Urinary bladder (tissue), 4 donors: ENCODE data around the gene FADS3. TPM values are rescaled to one million over a fixed set of nuclear protein-coding genes. Genes with fewer than 3 reads are reported as not detected.

Experiments used
- DNase-seq: peaks from one replicate; pipeline ENCODE4 v3.0.0-alpha.2; 2015; ENCODE audit errors: extremely low spot score
- H3K27ac ChIP-seq: one replicate; pipeline ENCODE4 v1.5.1; 2013; ENCODE audit warnings: low read depth, mild to moderate bottlenecking, moderate library complexity
- H3K36me3 ChIP-seq: one replicate; pipeline ENCODE4 v1.6.1; 2013; ENCODE audit warnings: mild to moderate bottlenecking, moderate library complexity; ENCODE audit not compliant: insufficient read depth
- H3K4me1 ChIP-seq: one replicate; pipeline ENCODE4 v1.6.1; 2013; ENCODE audit warnings: mild to moderate bottlenecking, moderate library complexity; ENCODE audit not compliant: insufficient read depth
- H3K4me3 ChIP-seq: one replicate; pipeline ENCODE4 v1.5.1; 2013; ENCODE audit warnings: low read depth, low read length
- WGBS: extraction: QIAGEN DNeasy Blood & Tissue Kit; methylation state at CpG from one replicate; pipeline ENCODE4 v1.1.7; 2013; 5-methylcytosine and 5-hydroxymethylcytosine counted together
- polyA plus RNA-seq: library from polyadenylated mRNA; stranded (reverse); fragments of 200-250 nt; gene quantifications from one replicate; pipeline ENCODE4 v1.2.3, GENCODE V29; 2013
- total RNA-seq: library from RNA; depleted of rRNA; stranded (reverse); fragments of >200 nt; gene quantifications from one replicate; pipeline ENCODE4 v1.2.3, GENCODE V29; 2014
- donor health status: healthy with polysubstance abuse.
- donor health status: healthy.

The FADS3 gene
- total and polyA plus RNA-seq, 2 donors: 17.8 to 43.5 TPM

DNA sequence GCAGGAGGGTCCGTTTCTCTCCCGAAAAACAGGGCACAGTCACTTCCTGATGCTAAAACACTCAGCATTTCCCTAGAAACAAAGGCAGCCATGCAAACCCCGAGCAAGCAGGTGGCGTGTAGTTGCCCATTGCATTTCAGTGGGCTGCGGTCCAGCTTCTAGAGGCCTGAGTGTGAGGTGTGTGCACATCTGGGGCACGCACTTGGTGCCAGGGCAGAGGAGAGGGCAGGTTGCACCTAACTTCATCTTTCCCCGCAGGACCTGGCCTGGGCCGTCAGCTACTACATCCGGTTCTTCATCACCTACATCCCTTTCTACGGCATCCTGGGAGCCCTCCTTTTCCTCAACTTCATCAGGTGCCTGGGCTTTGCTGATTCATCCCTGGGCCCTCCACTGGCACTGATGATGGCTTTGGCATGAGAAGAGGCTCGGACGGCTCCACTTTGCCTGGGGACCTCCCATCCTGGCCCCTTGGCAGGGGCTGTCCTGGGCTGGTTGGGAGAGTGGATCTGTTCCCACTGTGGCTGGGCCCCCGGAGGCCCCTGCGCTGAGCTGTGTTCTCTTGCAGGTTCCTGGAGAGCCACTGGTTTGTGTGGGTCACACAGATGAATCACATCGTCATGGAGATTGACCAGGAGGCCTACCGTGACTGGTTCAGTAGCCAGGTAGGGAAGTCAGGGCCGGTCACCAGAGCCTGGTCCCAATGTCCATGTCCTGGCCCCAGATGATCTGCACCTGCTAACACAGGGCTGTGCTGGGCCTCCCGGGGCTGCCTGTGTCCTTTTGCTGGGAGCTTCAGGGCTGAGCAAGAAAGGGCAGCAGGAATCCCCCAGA is 28.4 kb downstream of the FADS3 start:
- no peak overlapping the region for H3K27ac ChIP-seq
- H3K4me1 ChIP-seq: no peaks in the 10 kb centered on the region
- DNase-seq: no peak
- H3K4me3 ChIP-seq: no peak overlapping the region
- 88% methylated on average over 18 of the region's 18 CpGs for WGBS
- H3K36me3 ChIP-seq: no peaks in the 10 kb centered on the region

DNA sequence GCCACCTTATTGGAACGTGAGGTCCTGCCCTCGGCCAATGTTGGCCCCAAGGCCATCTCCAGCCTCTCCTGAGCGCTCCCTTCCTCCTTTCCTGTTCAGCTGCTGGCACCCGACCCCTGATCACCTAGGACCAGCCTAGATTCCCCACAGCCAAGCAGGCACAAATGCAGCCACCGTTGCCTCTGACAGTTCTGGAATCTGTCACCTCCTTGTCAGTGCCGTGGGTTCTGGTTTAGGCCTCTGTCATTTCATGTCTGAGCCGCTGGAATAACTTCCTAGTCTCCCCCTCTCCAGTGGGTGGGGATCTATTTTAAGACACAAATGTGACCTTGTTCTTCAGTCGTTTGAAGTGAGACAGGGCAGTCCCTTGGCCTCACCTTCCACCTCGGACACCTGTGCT is 29.7 kb downstream of the FADS3 start:
- WGBS: 61% methylated on average over 9 of the region's 9 CpGs
- H3K36me3 ChIP-seq: no peaks in the 10 kb centered on the region
- H3K4me3 ChIP-seq: no peak overlapping the region
- no peak for DNase-seq
- H3K4me1 ChIP-seq: no peaks in the 10 kb centered on the region
- H3K27ac ChIP-seq: no peak overlapping the region

DNA sequence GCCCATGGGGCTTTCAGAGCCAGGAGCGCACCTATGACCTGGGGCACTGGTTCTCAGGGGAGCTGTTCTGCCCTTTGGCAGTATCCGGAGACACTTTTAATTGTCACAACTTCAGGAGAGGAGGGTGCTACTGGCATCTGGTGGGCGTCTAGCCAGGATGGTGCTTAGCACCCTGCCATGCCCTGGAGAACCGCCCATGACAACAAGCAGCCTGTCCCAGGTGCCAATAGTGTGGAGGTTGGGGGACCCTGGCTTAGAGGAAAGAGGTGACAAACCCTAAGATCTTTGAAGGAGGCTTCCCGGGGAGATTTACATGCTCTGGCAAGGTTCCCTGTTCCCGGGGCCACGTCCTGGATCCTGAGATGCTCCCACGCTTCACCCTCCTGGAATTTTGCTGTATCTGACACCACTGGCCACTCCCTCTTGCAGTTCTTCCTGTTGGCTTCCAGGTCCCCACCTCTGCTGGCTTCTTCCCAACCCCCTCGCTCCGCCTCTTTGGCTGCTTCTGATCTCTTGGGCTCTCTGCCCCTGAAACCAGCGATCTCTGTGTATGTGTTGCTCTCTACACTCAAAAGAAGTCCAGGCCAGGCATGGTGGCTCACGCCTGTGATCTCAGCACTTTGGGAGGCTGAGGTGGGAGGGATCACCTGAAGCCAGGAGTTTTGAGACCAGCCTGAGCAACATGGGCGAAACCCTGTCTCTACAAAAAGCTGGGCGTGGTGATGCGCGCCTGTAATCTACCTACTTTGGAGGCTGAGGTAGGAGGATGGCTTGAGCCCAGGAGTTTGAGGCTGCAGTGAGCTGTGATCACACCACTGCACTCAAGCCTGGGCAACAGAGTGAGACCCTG is 31.1 kb downstream of the FADS3 start:
- no peak overlapping the region for H3K4me3 ChIP-seq
- no peaks in the 10 kb centered on the region for H3K36me3 ChIP-seq
- no peak overlapping the region for H3K27ac ChIP-seq
- 76% methylated on average over 16 of the region's 16 CpGs for WGBS
- H3K4me1 ChIP-seq: no peaks in the 10 kb centered on the region
- no peak for DNase-seq

DNA sequence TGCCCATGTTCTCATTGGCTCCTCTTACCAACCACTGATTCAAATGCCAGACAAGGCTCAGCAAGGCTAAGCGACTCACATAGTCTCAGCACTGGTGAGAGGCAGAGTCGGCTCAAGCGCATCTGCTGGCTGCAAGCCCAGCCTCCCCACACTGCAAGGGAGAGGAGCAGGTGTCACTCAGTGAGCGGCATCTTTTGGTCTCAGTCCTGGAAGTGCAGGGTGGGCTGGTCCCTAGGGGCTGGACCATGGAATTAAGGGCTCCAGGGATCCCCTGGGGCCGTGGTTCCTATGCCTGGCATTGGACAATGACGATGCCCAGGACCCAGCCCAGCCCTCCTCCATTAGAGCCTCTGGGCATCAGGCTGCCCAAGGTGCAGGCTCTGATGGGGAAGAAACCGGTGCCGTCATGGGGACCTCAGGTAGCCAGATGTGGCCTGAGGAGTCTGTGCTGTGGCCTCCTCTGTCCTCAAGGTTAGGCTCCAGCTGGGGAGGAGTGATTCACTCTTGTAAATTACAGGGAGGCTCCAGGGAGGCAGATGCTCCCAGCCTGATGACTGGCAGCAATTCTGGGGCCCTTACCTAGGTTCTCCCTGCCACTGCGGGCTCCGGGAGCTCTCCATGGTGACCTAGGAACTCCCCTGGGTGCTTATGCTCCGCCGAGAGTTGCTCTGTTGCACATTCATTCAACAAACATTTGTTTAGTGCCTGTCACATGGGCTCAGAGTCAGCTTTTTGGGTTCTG is 35.2 kb downstream of the FADS3 start:
- no peak for DNase-seq
- H3K4me1 ChIP-seq: no peaks in the 10 kb centered on the region
- H3K4me3 ChIP-seq: no peak overlapping the region
- H3K27ac ChIP-seq: no peak overlapping the region
- H3K36me3 ChIP-seq: no peaks in the 10 kb centered on the region
- WGBS: 90% methylated on average over 12 of the region's 12 CpGs

DNA sequence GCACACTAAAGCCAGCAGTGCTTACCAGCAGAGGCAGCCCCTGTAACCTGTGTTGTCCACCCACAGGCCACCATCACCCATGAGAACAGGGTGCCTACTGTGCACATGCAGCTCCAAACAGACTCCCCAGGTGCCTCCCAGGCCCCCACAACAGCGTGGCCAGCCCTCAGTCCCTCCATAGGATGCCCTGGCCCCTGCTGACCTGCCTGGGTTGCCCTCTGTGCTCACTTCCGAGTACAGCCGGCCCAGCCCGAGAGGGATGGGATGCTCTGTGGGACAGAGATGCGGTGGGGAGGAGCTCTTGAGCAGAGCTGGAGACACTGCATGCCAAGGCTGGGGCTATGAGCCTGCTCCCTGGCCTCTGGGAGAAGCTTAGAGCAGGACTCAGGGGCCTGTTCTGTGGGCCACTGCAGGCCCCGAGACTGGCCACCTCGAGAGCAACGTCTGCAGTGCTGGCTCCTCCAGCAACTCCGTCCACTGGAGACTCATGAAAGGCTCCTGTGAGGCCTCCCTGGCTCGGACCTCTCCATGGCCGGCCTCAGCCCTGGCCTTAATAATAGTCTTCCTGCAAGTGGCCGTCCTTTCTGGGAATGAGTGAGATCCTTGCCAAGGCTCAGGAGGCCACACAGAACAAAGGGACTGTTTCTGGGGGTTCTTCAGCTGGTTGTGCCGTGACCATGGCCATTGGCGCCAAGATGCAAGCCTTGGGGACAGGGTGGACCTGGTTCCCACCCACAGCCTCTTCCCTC is 36.2 kb downstream of the FADS3 start:
- 85% methylated on average over 14 of the region's 14 CpGs for WGBS
- DNase-seq: no peak
- Histone ChIP-seq H3K36me3 (no peaks in the 10 kb centered on the region), H3K27ac (no peak overlapping the region), H3K4me3 (no peak overlapping the region), H3K4me1 (no peaks in the 10 kb centered on the region)

DNA sequence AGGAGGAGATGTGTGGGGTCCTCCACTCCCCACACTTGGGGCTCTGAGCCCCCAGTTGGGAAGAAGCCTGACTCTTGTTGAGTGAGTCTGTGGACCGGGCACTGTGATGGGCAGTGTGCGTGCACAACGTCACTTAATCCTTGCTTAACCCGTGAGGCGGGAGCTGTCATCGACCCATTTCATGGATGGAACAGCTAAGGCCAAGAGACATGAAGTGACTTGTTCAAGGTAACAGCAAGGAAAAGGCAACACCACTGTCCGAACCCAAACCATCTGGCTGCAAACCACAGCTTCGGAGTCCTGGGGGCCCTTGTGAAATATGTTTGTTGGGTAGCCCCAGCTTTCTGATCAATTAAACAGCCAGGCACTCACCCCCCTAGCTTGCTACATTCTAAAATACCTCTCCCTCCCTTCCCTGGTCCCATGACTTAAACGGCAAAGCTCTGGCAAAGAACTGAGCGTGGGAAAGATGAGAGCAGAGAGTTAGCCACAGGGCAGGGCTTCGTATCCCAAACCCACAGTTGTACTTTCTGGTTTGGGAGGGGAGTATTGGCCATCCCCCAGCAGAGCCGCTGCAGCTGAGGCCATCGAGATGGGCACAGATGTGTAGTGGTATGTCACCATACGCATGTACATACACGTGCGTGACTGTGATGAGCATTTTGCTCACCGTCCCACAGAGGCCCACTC is 37.0 kb downstream of the FADS3 start:
- Histone ChIP-seq H3K27ac (no peak overlapping the region), H3K36me3 (no peaks in the 10 kb centered on the region)
- WGBS: 90% methylated on average over 17 of the region's 17 CpGs

DNA sequence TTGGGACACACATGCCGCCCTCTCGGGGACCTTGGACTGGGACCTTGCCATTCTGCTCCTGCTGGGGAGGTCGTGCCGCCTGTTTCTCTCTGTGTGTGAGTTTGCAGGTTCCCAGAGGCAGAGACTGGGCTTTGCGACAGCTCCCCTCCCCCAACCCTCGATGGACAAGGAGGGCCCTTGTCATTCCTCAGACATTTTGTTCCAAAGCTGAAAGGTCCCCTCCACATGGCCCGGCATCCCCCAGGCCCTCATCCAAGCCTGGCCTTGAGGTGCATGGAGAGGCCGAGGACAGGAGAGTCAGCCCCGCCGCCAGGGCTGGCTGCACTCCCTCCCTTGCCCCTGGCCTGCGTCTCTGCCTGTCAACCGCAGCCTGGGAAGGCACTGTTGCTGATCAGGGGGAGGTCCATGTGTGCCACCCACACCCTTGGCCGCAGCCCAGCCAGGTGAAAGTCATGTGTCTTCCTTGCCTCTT is 37.6 kb downstream of the FADS3 start:
- H3K27ac ChIP-seq: no peak overlapping the region
- 70% methylated on average over 13 of the region's 13 CpGs for WGBS
- DNase-seq: no peak
- H3K4me1 ChIP-seq: no peaks in the 10 kb centered on the region
- H3K4me3 ChIP-seq: no peak overlapping the region
- H3K36me3 ChIP-seq: no peaks in the 10 kb centered on the region

More for the DNA sequence above, 37.0 kb downstream of the FADS3 start:
- no peak for DNase-seq
- H3K4me1 ChIP-seq: no peaks in the 10 kb centered on the region
- H3K4me3 ChIP-seq: no peak overlapping the region

DNA sequence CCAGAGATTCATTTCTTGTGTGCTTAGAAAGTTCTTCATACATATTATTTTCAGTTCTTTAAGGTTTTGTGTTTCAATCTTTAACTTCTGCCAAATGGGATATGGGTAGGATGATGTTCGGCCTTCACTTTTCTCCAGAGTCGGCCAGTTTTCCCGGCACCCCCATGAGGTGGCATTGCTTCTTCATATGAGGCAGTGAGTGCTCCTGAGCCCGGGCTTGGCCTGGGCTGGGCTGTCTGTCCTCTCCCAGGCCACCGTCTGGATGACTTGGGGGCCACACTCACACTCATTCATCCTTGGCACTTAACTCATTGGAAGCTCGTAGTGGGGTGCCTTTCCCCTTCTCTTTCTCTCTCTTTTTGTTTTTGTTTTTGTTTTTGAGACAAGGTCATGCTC is 39.4 kb downstream of the FADS3 start:
- no peak for DNase-seq
- no peak overlapping the region for H3K27ac ChIP-seq
- 86% methylated on average over 6 of the region's 6 CpGs for WGBS
- H3K36me3 ChIP-seq: no peaks in the 10 kb centered on the region
- no peak overlapping the region for H3K4me3 ChIP-seq
- H3K4me1 ChIP-seq: no peaks in the 10 kb centered on the region

DNA sequence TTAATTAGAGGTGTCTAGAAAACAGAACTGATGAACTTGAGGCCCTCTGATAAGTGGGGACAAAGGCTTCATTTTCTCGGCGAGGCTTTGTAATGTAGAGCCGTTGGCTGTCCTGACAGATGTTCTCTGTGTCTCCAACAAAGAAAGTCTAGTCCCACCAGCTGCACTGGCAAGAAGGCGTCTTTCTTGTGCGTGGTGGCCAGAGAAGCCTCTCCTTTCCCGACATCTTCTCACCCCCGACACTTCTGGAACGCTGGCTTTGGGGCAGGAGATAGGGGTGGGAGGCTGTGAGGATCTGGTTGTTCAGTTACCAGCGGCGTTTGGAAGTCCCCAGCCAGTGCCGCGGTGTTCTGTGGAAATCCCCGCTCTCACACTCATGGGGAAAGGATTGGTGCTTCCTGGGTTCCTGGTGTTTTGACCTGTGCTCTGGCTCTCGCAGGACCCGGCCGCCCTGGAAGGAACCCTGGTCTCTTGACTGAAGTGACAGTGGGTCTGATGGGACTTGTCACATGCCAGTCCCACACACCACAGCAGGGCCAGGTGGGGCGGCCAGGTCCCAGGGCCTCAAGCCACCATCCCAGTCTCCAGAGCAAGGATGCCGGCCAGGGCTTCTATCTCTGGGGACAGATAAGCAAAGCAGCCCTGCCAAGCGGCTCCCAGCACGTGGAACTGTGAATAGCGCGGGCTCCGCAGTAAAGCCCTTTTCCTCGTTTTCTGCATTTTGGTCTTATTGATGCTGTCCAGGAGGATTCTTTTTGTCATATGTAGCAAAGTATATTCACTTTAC is 40.0 kb downstream of the FADS3 start:
- no peak for DNase-seq
- Histone ChIP-seq H3K4me3 (no peak overlapping the region), H3K27ac (no peak overlapping the region), H3K4me1 (no peaks in the 10 kb centered on the region), H3K36me3 (no peaks in the 10 kb centered on the region)
- WGBS: 87% methylated on average over 24 of the region's 24 CpGs

DNA sequence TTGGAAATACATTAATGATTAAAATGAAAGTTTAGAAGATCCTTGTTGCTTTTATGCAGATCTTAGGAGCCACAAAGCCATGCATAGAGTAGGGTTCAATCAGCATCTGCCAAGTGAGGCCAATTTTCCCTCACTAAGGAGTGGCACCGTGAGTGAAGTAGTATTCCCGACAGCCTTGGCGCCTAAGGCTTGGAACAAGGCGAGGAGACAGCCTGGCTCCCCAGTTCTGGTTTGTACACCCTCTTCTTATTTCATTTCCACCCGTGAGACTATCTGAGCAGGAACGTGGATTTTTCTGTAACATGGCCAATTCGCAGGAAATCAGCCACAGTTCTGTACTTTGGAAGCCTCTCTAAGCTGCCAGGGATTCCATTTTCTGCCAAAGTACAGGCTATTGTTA is 40.7 kb downstream of the FADS3 start:
- H3K27ac ChIP-seq: no peak overlapping the region
- no peak overlapping the region for H3K4me3 ChIP-seq
- no peaks in the 10 kb centered on the region for H3K36me3 ChIP-seq
- H3K4me1 ChIP-seq: no peaks in the 10 kb centered on the region
- DNase-seq: no peak
- WGBS: 81% methylated on average over 7 of the region's 7 CpGs

DNA sequence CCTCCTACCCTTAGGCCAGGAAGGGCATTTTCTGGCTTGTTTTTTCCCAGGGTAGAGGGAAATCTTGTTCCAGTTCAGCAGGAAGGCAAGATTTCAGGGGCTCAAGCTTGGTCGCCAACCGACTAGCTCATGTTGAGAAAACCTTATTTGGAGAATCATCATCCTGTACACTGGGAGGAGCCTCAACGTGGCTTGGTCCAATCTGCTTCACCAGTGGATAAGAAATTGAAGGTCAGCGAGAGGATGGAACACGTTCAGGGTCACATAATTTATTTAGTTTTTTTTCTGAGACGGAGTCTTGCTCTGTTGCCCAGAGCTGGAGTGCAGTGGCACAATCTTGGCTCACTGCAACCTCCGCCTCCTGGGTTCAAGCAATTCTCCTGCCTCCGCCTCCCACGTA is 42.7 kb downstream of the FADS3 start:
- Histone ChIP-seq H3K36me3 (no peaks in the 10 kb centered on the region), H3K4me1 (no peaks in the 10 kb centered on the region)
- WGBS: 92% methylated on average over 9 of the region's 9 CpGs

More for the DNA sequence above, 42.7 kb downstream of the FADS3 start:
- no peak overlapping the region for H3K4me3 ChIP-seq
- no peak overlapping the region for H3K27ac ChIP-seq
- no peak for DNase-seq
